WTC11 (cell line): ENCODE data around the gene COL4A6. TPM values are rescaled to one million over a fixed set of nuclear protein-coding genes. Genes with fewer than 3 reads are reported as not detected.

Source experiments
- ATAC-seq: fragments of 200-7000 bp; cut with Tn5 transposase; 2 replicates; pipeline ENCODE4 v1.10.0; 2021; ENCODE audit warnings: mild to moderate bottlenecking, moderate library complexity
- CTCF ChIA-PET: fragments of 300-600 bp; sonication (Branson Sonifier 250); formaldehyde crosslinking; loops from one replicate; lab custom pipeline; 2021; ENCODE audit warnings: antibody characterized with exemption; lab: Charles Lee
- POLR2A ChIA-PET: fragments of 350-600 bp; sonication (Branson Sonifier 250); formaldehyde crosslinking; loops from one replicate; lab custom pipeline; 2021; ENCODE audit warnings: antibody characterized with exemption; lab: Charles Lee
- DNase-seq: peaks from one replicate; pipeline ENCODE4 v3.0.0; 2021; ENCODE audit warnings: low spot score
- H3K27ac Mint-ChIP-seq: 2 replicates; pipeline ENCODE4 v1.8.0; 2021; ENCODE audit warnings: mixed read lengths
- H3K27me3 Mint-ChIP-seq: 2 replicates; pipeline ENCODE4 v1.8.0; 2021; ENCODE audit warnings: low read depth, mild to moderate bottlenecking, moderate library complexity, mixed read lengths
- H3K36me3 Mint-ChIP-seq: 2 replicates; pipeline ENCODE4 v1.8.0; 2021; ENCODE audit warnings: mixed read lengths
- H3K4me1 Mint-ChIP-seq: 2 replicates; pipeline ENCODE4 v1.8.0; 2022; ENCODE audit warnings: mixed read lengths
- H3K4me3 Mint-ChIP-seq: 2 replicates; pipeline ENCODE4 v1.8.0; 2021; ENCODE audit warnings: mild to moderate bottlenecking, moderate library complexity, mixed read lengths
- H3K9me3 Mint-ChIP-seq: 2 replicates; pipeline ENCODE4 v1.8.0; 2021; ENCODE audit warnings: mixed read lengths
- ATF6 ChIP-seq: sonication (generic); formaldehyde crosslinking; IDR thresholded peaks from 2 replicates; pipeline ENCODE4 v1.8.1; 2023; ENCODE audit warnings: mild to moderate bottlenecking, missing genetic modification reagents
- CBFB ChIP-seq: sonication (generic); formaldehyde crosslinking; IDR thresholded peaks from 2 replicates; pipeline ENCODE4 v1.8.1; 2022; ENCODE audit warnings: mild to moderate bottlenecking, low read depth, missing genetic modification reagents
- CREB1 ChIP-seq: sonication (generic); formaldehyde crosslinking; IDR thresholded peaks from 2 replicates; pipeline ENCODE4 v1.8.0; 2023; ENCODE audit warnings: mild to moderate bottlenecking, missing genetic modification reagents
- CREM ChIP-seq: sonication (generic); formaldehyde crosslinking; IDR thresholded peaks from 2 replicates; pipeline ENCODE4 v1.8.1; 2022; ENCODE audit warnings: mild to moderate bottlenecking, missing genetic modification reagents, moderate library complexity
- E2F4 ChIP-seq: sonication (generic); formaldehyde crosslinking; IDR thresholded peaks from 2 replicates; pipeline ENCODE4 v1.8.1; 2022; ENCODE audit warnings: low read depth, mild to moderate bottlenecking, moderate library complexity, missing genetic modification reagents, borderline replicate concordance
- EMX1 ChIP-seq: fragments of 250-450 bp; sonication (Bioruptor Pico); IDR thresholded peaks from 2 replicates; pipeline ENCODE4 v1.8.0; 2021; ENCODE audit warnings: mild to moderate bottlenecking
- ETV6 ChIP-seq: sonication (generic); formaldehyde crosslinking; IDR thresholded peaks from 2 replicates; pipeline ENCODE4 v1.8.1; 2022; ENCODE audit warnings: mild to moderate bottlenecking, missing genetic modification reagents
- IRF2 ChIP-seq: sonication (generic); formaldehyde crosslinking; IDR thresholded peaks from 2 replicates; pipeline ENCODE4 v1.8.0; 2022; ENCODE audit warnings: low read depth, missing genetic modification reagents, borderline replicate concordance
- MYBL2 ChIP-seq: sonication (generic); formaldehyde crosslinking; IDR thresholded peaks from 2 replicates; pipeline ENCODE4 v1.8.1; 2023; ENCODE audit warnings: mild to moderate bottlenecking, moderate library complexity, missing genetic modification reagents
- NR1H2 ChIP-seq: sonication (generic); formaldehyde crosslinking; IDR thresholded peaks from 2 replicates; pipeline ENCODE4 v1.9.0; 2021; ENCODE audit warnings: mild to moderate bottlenecking, moderate library complexity, missing genetic modification reagents
- OVOL2 ChIP-seq: fragments of 250-450 bp; sonication (Bioruptor Pico); IDR thresholded peaks from 2 replicates; pipeline ENCODE4 v1.9.0; 2021; ENCODE audit warnings: mild to moderate bottlenecking, borderline replicate concordance
- PREB ChIP-seq: sonication (generic); formaldehyde crosslinking; IDR thresholded peaks from 2 replicates; pipeline ENCODE4 v1.8.1; 2022; ENCODE audit warnings: mild to moderate bottlenecking, missing genetic modification reagents, moderate library complexity, borderline replicate concordance
- SMAD3 ChIP-seq: sonication (generic); formaldehyde crosslinking; IDR thresholded peaks from 2 replicates; pipeline ENCODE4 v1.8.0; 2022; ENCODE audit warnings: missing genetic modification reagents, mild to moderate bottlenecking, borderline replicate concordance
- SP1 ChIP-seq: sonication (generic); formaldehyde crosslinking; conservative IDR thresholded peaks from 2 replicates; pipeline ENCODE4 v1.8.1; 2022; ENCODE audit warnings: missing genetic modification reagents
- TEAD4 ChIP-seq: sonication (generic); formaldehyde crosslinking; IDR thresholded peaks from 2 replicates; pipeline ENCODE4 v1.8.0; 2022; ENCODE audit warnings: mild to moderate bottlenecking, missing genetic modification reagents
- USF2 ChIP-seq: sonication (generic); formaldehyde crosslinking; IDR thresholded peaks from 2 replicates; pipeline ENCODE4 v1.8.1; 2023; ENCODE audit warnings: mild to moderate bottlenecking, missing genetic modification reagents, moderate library complexity
- ZBTB21 ChIP-seq: sonication (generic); formaldehyde crosslinking; IDR thresholded peaks from 2 replicates; pipeline ENCODE4 v1.8.1; 2023; ENCODE audit warnings: mild to moderate bottlenecking, missing genetic modification reagents, borderline replicate concordance
- ZBTB43 ChIP-seq: sonication (generic); formaldehyde crosslinking; IDR thresholded peaks from 2 replicates; pipeline ENCODE4 v1.8.1; 2023; ENCODE audit warnings: mild to moderate bottlenecking, missing genetic modification reagents
- ZNF138 ChIP-seq: sonication (generic); formaldehyde crosslinking; conservative IDR thresholded peaks from 2 replicates; pipeline ENCODE4 v1.8.1; 2022; ENCODE audit warnings: mild to moderate bottlenecking, moderate library complexity, missing genetic modification reagents
- ZNF396 ChIP-seq: fragments of 250-450 bp; sonication (Bioruptor Pico); IDR thresholded peaks from 2 replicates; pipeline ENCODE4 v1.8.0; 2021; ENCODE audit warnings: mild to moderate bottlenecking, moderate library complexity, borderline replicate concordance
- total RNA-seq: library from RNA; stranded (reverse); gene quantifications from 3 replicates; pipeline ENCODE4 v1.2.3, GENCODE V29; 2021
- TF ChIP-seq, protein P1 (sequence below): sonication (generic); formaldehyde crosslinking; IDR thresholded peaks from 2 replicates; pipeline ENCODE4 v1.8.1; 2022; ENCODE audit warnings: missing genetic modification reagents, borderline replicate concordance
- TF ChIP-seq, protein P2 (sequence below): fragments of 250-450 bp; sonication (Bioruptor Pico); conservative IDR thresholded peaks from 2 replicates; pipeline ENCODE4 v1.9.0; 2021; ENCODE audit warnings: mild to moderate bottlenecking

COL4A6 gene
- total RNA-seq, 1 experiment from 2014 or later: 15.2 TPM

- TF ChIP-seq USF2: no peak
- TF ChIP-seq NR1H2: no peak
- TF ChIP-seq, protein P1, sequence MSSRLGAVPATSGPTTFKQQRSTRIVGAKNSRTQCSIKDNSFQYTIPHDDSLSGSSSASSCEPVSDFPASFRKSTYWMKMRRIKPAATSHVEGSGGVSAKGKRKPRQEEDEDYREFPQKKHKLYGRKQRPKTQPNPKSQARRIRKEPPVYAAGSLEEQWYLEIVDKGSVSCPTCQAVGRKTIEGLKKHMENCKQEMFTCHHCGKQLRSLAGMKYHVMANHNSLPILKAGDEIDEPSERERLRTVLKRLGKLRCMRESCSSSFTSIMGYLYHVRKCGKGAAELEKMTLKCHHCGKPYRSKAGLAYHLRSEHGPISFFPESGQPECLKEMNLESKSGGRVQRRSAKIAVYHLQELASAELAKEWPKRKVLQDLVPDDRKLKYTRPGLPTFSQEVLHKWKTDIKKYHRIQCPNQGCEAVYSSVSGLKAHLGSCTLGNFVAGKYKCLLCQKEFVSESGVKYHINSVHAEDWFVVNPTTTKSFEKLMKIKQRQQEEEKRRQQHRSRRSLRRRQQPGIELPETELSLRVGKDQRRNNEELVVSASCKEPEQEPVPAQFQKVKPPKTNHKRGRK (CRISPR knock-in tag): no peak
- TF ChIP-seq ZBTB43 (CRISPR knock-in tag): no peak
Measured at GRCh38 chrX:108131471-108131870, 306.8 kb downstream of the COL4A6 start (continued).

- H3K4me1 Mint-ChIP-seq: peaks cover 21% of the 10 kb centered on the region
- no peak for ATAC-seq
- no peak for TF ChIP-seq OVOL2 (CRISPR knock-in tag)
- TF ChIP-seq USF2: no peak
- no peak for TF ChIP-seq EMX1 (CRISPR knock-in tag)
- no peak for TF ChIP-seq NR1H2
- TF ChIP-seq CREB1: no peak
- no peak for TF ChIP-seq E2F4 (CRISPR knock-in tag)
- no peak for TF ChIP-seq ZNF396 (CRISPR knock-in tag)
- no peak for TF ChIP-seq SMAD3 (CRISPR knock-in tag)
- no peak for TF ChIP-seq ETV6
- no peak for TF ChIP-seq SP1
- no peak for TF ChIP-seq CBFB
- TF ChIP-seq ZNF138 (CRISPR knock-in tag): no peak
- TF ChIP-seq, protein P2, sequence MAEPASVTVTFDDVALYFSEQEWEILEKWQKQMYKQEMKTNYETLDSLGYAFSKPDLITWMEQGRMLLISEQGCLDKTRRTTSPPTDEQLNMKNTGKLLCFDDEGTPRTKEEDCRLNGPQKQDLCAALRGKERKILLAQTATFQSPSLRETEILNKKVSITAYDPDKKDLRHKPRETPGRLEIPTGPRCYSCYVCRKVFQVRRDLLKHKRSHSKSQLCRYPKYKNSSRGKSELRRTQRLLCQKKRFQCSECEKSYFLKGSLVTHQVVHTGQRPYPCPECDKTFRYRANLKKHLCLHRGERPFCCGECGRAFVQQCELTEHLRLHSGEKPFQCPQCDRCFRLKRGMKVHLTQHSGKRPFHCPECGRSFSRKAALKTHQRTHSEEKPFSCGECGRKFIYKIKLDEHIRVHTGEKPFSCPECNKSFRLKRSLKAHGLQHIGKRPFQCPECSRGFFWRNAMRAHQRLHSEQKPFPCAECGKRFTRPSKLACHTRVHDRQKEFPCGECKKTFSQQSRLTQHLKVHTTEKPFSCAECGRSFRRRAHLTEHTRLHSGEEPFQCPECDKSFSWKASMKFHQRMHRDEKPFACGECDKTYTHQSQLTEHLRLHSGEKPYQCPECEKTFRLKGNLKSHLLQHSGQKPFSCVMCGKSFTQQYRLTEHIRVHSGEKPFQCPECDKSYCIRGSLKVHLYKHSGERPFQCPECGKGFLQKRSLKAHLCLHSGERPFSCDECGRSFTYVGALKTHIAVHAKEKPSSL (CRISPR knock-in tag): no peak
- TF ChIP-seq CREM (CRISPR knock-in tag): no peak
- no peak for TF ChIP-seq MYBL2 (CRISPR knock-in tag)
- TF ChIP-seq PREB: no peak
- no peak for TF ChIP-seq ZBTB21 (CRISPR knock-in tag)
- TF ChIP-seq ATF6 (CRISPR knock-in tag): no peak
- no peak for TF ChIP-seq TEAD4 (CRISPR knock-in tag)
- TF ChIP-seq IRF2 (CRISPR knock-in tag): no peak
- ChIA-PET CTCF (no interaction called here), POLR2A (no interaction called here)
- DNase-seq: no peak
- H3K36me3 Mint-ChIP-seq: no peaks in the 10 kb centered on the region
- no peak overlapping the region for H3K27ac Mint-ChIP-seq
- no peak overlapping the region for H3K4me3 Mint-ChIP-seq
- no peaks in the 10 kb centered on the region for H3K9me3 Mint-ChIP-seq
- H3K27me3 Mint-ChIP-seq: no peaks in the 10 kb centered on the region
Measured at GRCh38 chrX:108130889-108131288, 307.3 kb downstream of the COL4A6 start.
